ENCODE data around the gene ADAP2. TPM values are rescaled to one million over a fixed set of nuclear protein-coding genes. Genes with fewer than 3 reads are reported as not detected.

ADAP2 gene
- total and polyA plus RNA-seq, 2 experiments from 2014 or later = 0.94 TPM

DNA sequence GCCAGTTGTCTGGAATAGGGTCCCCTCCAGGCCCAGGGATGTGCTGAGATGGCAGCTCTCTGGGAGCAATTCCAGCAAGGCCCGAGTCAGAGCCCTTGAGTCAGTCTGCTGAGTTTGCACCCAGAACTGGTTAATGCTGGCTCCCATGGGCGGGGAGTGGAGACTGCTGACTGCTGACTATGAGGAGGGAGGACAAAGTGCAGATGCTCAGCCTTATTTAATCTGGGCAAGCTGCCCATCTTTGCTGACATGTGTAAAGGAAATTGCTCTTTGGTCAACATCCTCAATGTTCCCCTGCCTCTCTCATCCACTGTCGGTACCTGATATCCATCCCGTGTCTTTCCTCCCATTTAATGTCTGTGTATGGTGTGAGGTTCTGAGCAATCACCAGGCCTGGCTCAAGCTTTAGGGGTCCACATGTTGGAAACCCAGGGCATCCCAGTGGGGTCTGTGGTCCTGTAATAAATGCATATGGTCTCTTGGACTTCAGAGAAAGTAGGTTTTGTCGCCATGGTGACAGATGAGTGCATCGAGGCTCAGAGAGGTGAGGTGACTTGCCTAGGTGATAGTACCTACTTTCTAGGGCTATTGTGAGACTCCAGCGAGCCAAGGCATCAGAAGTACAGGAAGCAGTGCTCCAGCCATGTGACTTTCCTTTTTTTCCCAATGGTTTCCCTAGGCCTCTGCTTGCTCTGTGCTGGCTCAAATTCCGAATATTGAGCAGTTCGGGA, 29.1 kb downstream of the ADAP2 start (continued):
- TF ChIP-seq, protein P1, sequence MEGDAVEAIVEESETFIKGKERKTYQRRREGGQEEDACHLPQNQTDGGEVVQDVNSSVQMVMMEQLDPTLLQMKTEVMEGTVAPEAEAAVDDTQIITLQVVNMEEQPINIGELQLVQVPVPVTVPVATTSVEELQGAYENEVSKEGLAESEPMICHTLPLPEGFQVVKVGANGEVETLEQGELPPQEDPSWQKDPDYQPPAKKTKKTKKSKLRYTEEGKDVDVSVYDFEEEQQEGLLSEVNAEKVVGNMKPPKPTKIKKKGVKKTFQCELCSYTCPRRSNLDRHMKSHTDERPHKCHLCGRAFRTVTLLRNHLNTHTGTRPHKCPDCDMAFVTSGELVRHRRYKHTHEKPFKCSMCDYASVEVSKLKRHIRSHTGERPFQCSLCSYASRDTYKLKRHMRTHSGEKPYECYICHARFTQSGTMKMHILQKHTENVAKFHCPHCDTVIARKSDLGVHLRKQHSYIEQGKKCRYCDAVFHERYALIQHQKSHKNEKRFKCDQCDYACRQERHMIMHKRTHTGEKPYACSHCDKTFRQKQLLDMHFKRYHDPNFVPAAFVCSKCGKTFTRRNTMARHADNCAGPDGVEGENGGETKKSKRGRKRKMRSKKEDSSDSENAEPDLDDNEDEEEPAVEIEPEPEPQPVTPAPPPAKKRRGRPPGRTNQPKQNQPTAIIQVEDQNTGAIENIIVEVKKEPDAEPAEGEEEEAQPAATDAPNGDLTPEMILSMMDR (conservative IDR thresholded peaks at IDR 0.05; ENCODE audit: low read depth in 2 of 2) = no peak
- TF ChIP-seq, protein P2, sequence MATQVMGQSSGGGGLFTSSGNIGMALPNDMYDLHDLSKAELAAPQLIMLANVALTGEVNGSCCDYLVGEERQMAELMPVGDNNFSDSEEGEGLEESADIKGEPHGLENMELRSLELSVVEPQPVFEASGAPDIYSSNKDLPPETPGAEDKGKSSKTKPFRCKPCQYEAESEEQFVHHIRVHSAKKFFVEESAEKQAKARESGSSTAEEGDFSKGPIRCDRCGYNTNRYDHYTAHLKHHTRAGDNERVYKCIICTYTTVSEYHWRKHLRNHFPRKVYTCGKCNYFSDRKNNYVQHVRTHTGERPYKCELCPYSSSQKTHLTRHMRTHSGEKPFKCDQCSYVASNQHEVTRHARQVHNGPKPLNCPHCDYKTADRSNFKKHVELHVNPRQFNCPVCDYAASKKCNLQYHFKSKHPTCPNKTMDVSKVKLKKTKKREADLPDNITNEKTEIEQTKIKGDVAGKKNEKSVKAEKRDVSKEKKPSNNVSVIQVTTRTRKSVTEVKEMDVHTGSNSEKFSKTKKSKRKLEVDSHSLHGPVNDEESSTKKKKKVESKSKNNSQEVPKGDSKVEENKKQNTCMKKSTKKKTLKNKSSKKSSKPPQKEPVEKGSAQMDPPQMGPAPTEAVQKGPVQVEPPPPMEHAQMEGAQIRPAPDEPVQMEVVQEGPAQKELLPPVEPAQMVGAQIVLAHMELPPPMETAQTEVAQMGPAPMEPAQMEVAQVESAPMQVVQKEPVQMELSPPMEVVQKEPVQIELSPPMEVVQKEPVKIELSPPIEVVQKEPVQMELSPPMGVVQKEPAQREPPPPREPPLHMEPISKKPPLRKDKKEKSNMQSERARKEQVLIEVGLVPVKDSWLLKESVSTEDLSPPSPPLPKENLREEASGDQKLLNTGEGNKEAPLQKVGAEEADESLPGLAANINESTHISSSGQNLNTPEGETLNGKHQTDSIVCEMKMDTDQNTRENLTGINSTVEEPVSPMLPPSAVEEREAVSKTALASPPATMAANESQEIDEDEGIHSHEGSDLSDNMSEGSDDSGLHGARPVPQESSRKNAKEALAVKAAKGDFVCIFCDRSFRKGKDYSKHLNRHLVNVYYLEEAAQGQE (IDR thresholded peaks at IDR 0.05; ENCODE audit: unreplicated experiment) = no peak
- no peak for TF ChIP-seq EZH2phosphoT487 (IDR thresholded peaks at IDR 0.05; ENCODE audit: unreplicated experiment)
- no peak for TF ChIP-seq NANOG (IDR thresholded peaks at IDR 0.05; ENCODE audit: borderline replicate concordance)
- TF ChIP-seq ZNF331 (CRISPR knock-in tag; IDR thresholded peaks at IDR 0.05; ENCODE audit: low read depth) = no peak
- TF ChIP-seq JUNB (IDR thresholded peaks at IDR 0.05; ENCODE audit: unreplicated experiment) = no peak
- TF ChIP-seq CREB1 (CRISPR knock-in tag; IDR thresholded peaks at IDR 0.05; ENCODE audit: low read depth) = no peak

DNA sequence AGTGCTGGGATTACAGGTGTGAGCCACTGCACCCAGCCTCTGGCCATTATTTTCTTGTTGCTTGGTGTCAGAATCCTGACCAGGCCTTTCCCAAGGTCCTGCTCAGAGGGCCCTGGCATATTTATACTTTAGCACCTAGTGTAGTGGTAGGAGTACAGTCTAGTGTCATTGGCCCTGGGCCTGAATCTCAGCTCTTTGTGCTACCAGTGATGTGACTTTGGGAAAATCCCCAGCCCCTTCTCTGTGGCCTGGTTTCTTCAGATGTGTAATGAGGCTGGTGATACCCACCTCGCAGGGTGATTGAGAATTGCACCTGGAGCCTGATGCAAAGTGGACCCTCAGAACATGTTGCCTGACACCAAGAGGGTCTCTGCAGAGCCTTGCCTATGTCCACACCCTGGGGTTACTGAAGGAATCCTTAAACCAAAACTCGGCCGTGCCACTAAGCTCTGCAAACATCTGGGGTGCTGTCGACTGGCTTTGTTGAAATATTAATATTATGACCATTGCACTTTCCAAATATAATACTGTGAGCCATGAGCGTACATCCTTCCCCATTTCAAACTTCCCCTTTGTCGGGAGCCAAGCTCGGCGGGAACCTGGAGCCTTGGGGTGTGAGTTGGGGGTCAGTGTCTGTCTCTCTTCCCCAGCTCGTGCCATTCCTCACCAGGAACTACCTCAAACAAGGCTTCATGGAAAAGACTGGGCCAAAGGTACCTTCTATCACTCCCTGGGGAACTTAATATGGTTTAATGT, 31.1 kb downstream of the ADAP2 start:
- no peaks in the 10 kb centered on the region for H3K9me2 ChIP-seq (ENCODE audit: insufficient read depth)
- DNase-seq (ENCODE audit: low spot score) = no peak
- no peak overlapping the region for H3K4me3 ChIP-seq
- Mint-ChIP-seq H3K36me3 (ENCODE audit: low read depth) (no peaks in the 10 kb centered on the region), H3K4me1 (peaks cover 8% of the 10 kb centered on the region; the same call in 2 of the 3 replicates), H3K27ac (no peak overlapping the region), H3K4me3 (no peak overlapping the region), H3K9me3 (no peaks in the 10 kb centered on the region), H3K27me3 (ENCODE audit: insufficient read depth, low read depth, poor library complexity) (peaks cover 3% of the 10 kb centered on the region)
- no peak overlapping the region for H2AFZ ChIP-seq
- peaks cover 5% of the 10 kb centered on the region; the same call in 1 of the 2 replicates for H3K4me1 ChIP-seq (ENCODE audit: insufficient read depth)
- no peaks in the 10 kb centered on the region for H3K79me2 ChIP-seq (replicated peaks; ENCODE audit: insufficient read depth)
- H3K27me3 ChIP-seq (ENCODE audit: insufficient read depth) = no peaks in the 10 kb centered on the region
- no peaks in the 10 kb centered on the region for H4K20me1 ChIP-seq (replicated peaks; ENCODE audit: insufficient read depth)
- H3K27ac ChIP-seq (ENCODE audit: low read depth) = no peak overlapping the region
- H3K36me3 ChIP-seq (ENCODE audit: insufficient read depth) = no peaks in the 10 kb centered on the region
- no peaks in the 10 kb centered on the region for H3F3A ChIP-seq (replicated peaks; ENCODE audit: low read depth)
- no peak overlapping the region for H3K4me2 ChIP-seq
- ATAC-seq = no peak
- TF ChIP-seq, protein P3, sequence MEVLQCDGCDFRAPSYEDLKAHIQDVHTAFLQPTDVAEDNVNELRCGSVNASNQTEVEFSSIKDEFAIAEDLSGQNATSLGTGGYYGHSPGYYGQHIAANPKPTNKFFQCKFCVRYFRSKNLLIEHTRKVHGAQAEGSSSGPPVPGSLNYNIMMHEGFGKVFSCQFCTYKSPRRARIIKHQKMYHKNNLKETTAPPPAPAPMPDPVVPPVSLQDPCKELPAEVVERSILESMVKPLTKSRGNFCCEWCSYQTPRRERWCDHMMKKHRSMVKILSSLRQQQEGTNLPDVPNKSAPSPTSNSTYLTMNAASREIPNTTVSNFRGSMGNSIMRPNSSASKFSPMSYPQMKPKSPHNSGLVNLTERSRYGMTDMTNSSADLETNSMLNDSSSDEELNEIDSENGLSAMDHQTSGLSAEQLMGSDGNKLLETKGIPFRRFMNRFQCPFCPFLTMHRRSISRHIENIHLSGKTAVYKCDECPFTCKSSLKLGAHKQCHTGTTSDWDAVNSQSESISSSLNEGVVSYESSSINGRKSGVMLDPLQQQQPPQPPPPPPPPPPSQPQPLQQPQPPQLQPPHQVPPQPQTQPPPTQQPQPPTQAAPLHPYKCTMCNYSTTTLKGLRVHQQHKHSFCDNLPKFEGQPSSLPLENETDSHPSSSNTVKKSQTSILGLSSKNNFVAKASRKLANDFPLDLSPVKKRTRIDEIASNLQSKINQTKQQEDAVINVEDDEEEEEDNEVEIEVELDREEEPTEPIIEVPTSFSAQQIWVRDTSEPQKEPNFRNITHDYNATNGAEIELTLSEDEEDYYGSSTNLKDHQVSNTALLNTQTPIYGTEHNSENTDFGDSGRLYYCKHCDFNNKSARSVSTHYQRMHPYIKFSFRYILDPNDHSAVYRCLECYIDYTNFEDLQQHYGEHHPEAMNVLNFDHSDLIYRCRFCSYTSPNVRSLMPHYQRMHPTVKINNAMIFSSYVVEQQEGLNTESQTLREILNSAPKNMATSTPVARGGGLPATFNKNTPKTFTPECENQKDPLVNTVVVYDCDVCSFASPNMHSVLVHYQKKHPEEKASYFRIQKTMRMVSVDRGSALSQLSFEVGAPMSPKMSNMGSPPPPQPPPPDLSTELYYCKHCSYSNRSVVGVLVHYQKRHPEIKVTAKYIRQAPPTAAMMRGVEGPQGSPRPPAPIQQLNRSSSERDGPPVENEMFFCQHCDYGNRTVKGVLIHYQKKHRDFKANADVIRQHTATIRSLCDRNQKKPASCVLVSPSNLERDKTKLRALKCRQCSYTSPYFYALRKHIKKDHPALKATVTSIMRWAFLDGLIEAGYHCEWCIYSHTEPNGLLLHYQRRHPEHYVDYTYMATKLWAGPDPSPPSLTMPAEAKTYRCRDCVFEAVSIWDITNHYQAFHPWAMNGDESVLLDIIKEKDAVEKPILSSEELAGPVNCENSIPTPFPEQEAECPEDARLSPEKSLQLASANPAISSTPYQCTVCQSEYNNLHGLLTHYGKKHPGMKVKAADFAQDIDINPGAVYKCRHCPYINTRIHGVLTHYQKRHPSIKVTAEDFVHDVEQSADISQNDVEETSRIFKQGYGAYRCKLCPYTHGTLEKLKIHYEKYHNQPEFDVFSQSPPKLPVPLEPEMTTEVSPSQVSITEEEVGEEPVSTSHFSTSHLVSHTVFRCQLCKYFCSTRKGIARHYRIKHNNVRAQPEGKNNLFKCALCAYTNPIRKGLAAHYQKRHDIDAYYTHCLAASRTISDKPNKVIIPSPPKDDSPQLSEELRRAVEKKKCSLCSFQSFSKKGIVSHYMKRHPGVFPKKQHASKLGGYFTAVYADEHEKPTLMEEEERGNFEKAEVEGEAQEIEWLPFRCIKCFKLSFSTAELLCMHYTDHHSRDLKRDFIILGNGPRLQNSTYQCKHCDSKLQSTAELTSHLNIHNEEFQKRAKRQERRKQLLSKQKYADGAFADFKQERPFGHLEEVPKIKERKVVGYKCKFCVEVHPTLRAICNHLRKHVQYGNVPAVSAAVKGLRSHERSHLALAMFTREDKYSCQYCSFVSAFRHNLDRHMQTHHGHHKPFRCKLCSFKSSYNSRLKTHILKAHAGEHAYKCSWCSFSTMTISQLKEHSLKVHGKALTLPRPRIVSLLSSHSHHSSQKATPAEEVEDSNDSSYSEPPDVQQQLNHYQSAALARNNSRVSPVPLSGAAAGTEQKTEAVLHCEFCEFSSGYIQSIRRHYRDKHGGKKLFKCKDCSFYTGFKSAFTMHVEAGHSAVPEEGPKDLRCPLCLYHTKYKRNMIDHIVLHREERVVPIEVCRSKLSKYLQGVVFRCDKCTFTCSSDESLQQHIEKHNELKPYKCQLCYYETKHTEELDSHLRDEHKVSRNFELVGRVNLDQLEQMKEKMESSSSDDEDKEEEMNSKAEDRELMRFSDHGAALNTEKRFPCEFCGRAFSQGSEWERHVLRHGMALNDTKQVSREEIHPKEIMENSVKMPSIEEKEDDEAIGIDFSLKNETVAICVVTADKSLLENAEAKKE (CRISPR knock-in tag; IDR thresholded peaks at IDR 0.05) = no peak
- TF ChIP-seq POLR2AphosphoS5 (IDR thresholded peaks at IDR 0.05; ENCODE audit: low read depth) (no peak), JUNB (IDR thresholded peaks at IDR 0.05; ENCODE audit: unreplicated experiment) (no peak), ZNF114 (CRISPR knock-in tag; IDR thresholded peaks at IDR 0.05) (no peak), NANOG (IDR thresholded peaks at IDR 0.05; ENCODE audit: borderline replicate concordance) (no peak)

Data from GM23338 (cell line).